Fibroblast of skin of left biceps (primary cell): ENCODE measurements around the gene COL24A1.
A peak's percentile ranks its signal among the peaks of the same experiment; 100 is the strongest.
"Not testable (repeated sequence)": the region's sequence is repeated elsewhere in the genome, so short reads cannot be mapped to it uniquely, and the experiment has no call there.

Experiments used
- DNase-seq, 2 experiments: peaks; one replicate each; pipeline ENCODE4 v3.0.0-alpha.2; 2013; ENCODE audit warnings: low read depth in 2 of 2

Gene COL24A1

GRCh38 chr1:85806236-85806965 lies 350.2 kb downstream of the COL24A1 start:
- DNase-seq: no peak

DNA sequence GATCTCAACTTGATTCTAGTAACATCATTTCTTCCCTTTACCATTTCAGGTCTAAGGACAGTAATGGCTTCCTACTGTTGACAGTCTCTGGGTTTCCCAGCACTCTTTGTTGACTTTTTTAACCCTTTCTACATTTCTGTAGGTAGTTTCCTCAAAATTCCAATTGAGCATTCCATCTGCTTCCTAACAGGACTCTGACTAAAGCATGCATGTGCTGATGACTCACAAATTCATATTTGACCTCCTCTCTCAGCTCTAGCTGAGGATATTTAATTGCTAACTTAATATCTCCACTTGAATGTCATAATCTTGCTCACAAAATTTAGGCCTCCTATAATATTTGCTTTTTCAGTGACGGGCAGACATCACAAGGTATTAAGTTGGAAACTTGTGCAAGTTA lies 355.1 kb downstream of the COL24A1 start:
- DNase-seq: peak in 1 of 2 experiments; percentile 6

GRCh38 chr1:85799737-85800136 lies 356.8 kb downstream of the COL24A1 start:
- no peak for DNase-seq

GRCh38 chr1:85798419-85798818 lies 358.2 kb downstream of the COL24A1 start:
- DNase-seq: no peak

DNA sequence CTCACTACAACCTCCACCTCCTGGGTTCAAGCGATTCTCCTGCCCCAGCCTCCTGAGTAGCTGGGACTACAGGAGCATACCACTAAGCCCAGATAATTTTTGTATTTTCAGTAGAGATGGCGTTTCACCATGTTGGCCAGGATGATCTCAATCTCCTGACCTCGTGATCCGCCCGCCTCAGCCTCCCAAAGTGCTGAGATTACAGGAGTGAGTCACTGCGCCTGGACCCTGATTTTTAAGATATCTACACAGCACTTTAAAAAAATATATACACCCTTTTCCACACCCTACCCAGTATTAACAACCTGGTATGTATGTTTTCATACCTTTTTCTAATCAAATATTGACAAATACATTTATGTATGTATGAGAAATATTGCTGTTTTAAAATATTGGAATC lies 379.6 kb downstream of the COL24A1 start:
- DNase-seq: not testable (repeated sequence)

DNA sequence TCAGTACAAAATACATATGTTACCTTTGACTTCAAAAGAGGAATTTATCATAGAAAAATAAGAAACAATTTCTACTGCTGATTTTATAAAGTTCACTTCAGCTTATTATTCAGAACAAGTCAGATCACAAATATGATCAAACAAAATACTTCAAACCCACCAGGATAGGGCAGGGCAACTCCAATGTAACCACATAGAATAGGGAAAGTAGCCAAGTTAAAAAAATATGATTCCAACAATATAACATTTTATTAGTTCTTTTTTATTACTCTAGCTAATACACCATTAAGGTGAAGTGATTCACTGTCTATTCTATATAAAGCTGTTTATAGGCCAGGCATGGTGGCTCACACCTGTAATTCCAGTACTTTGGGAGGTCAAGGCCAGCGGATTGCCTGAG lies 393.8 kb downstream of the COL24A1 start:
- DNase-seq: no peak

GRCh38 chr1:85756864-85757263 lies 399.7 kb downstream of the COL24A1 start:
- DNase-seq: no peak

DNA sequence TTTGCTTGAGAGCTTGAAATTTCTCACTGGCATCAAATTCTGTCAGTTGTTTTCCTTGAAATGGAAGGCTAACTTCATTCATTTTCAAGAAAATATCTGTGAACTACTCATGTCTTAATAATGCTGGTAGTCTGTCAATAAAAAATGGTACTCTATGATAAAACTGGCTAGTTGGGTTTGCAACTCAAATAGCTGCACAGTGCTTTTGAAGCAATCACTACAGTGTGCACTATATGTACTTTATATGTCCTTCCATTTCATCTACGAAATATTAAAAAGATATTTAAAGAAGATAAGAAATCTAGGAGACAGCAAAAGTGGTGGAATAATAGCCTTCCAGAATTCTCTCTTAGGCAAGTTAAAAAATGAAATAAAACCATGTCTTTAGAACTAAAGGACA lies 408.5 kb downstream of the COL24A1 start:
- no peak for DNase-seq

DNA sequence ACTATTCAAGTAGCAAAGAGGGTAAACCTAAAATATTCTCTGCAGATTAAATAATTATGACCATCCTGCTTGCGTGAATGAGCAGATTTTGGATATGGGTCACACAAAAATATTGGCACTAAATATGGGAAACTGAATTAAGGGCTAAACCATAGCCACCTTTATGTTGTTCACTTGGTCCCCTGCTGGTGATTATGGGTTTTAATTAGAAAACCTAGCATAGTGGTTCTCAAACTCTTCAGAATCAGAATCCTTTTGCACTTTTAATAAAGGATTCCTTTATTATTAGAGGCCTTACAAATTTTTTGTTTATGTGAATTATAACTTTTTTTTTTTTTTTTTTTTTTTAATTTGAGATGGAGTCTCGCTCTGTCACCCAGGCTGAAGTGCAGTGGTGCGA lies 409.8 kb downstream of the COL24A1 start:
- no peak for DNase-seq

GRCh38 chr1:85743814-85744213 lies 412.8 kb downstream of the COL24A1 start:
- DNase-seq: no peak

- no peak for DNase-seq
Observed at GRCh38 chr1:85734931-85735330, 421.6 kb downstream of the COL24A1 start.

- DNase-seq: no peak
Observed at GRCh38 chr1:85718678-85719340, 437.8 kb downstream of the COL24A1 start.

GRCh38 chr1:85714418-85715114 lies 442.0 kb downstream of the COL24A1 start:
- not testable (repeated sequence) for DNase-seq

- no peak for DNase-seq
Observed at GRCh38 chr1:85708829-85709227, 447.7 kb downstream of the COL24A1 start.

GRCh38 chr1:85707990-85708828 lies 448.4 kb downstream of the COL24A1 start, which contains the start of gene ZNHIT6:
TSS of gene ZNHIT6 (minus strand) at chr1:85708433. CDS start at chr1:85708284, 149 bp downstream.
- peak; percentile 89 to 91 for DNase-seq

GRCh38 chr1:85707267-85707989 lies 449.1 kb downstream of the COL24A1 start:
- no peak for DNase-seq

- no peak for DNase-seq
Observed at GRCh38 chr1:85705940-85706339, 450.6 kb downstream of the COL24A1 start.

DNA sequence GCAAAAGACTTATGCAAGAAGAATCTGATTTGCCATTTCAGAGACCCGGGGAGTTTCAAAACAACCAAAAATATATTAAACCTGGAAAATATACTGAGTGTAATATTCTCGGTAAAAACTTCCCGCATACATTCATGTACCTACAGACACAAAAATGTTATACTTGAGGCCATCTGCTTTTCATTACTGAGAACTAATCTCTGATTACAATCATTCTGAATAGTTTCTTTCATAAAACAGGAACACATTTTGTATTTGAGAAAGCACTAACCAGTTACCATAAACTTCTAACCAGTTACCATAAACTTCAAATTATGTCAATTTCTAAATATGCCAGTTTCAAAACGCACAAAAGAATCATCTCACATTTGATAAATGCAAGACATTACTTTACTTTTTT lies 456.1 kb downstream of the COL24A1 start:
- DNase-seq: peak; percentile 38 to 44

DNA sequence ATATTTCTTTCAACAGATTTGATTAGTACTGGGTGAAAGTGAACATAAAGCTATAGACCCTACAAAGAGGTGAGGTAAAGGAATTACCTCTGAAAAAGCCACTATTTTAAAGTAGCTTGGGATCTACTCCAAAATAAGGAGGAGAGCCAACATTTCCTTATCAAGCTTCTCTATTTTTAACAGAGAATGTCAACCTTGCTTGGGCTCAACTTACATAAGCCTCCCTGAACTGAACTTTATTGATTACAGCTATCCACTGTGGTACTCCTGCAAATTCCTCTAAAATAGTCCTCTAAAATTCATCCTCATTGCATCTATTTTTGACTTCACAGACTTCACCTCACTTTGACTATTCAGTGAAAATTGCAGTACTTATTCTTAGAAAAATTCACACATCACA lies 458.7 kb downstream of the COL24A1 start:
- DNase-seq: no peak

GRCh38 chr1:85692730-85693314 lies 463.8 kb downstream of the COL24A1 start:
- peak; percentile 39 to 41 for DNase-seq
